Endothelial cell (in vitro differentiated cells): ENCODE measurements around the gene CHL1. TPM values are rescaled to one million over a fixed set of nuclear protein-coding genes. Genes with fewer than 3 reads are reported as not detected.

Source experiments
- DNase-seq: peaks from one replicate; pipeline ENCODE4 v3.0.0; 2021; ENCODE audit warnings: low spot score
- H3K27ac Mint-ChIP-seq: one replicate; pipeline ENCODE4 v1.8.0; 2021; ENCODE audit warnings: mixed read lengths, inconsistent platforms; ENCODE audit not compliant: unreplicated experiment
- H3K27me3 Mint-ChIP-seq: one replicate; pipeline ENCODE4 v1.8.0; 2021; ENCODE audit warnings: mild to moderate bottlenecking, moderate library complexity, mixed read lengths, inconsistent platforms; ENCODE audit not compliant: unreplicated experiment
- H3K36me3 Mint-ChIP-seq: one replicate; pipeline ENCODE4 v1.8.0; 2021; ENCODE audit warnings: mild to moderate bottlenecking, low read depth, mixed read lengths, inconsistent platforms; ENCODE audit not compliant: unreplicated experiment
- H3K4me1 Mint-ChIP-seq: one replicate; pipeline ENCODE4 v1.8.0; 2021; ENCODE audit warnings: mild to moderate bottlenecking, mixed read lengths, inconsistent platforms; ENCODE audit not compliant: unreplicated experiment
- H3K4me3 Mint-ChIP-seq: one replicate; pipeline ENCODE4 v1.8.0; 2021; ENCODE audit warnings: mild to moderate bottlenecking, mixed read lengths, inconsistent platforms; ENCODE audit not compliant: unreplicated experiment
- H3K9me3 Mint-ChIP-seq: one replicate; pipeline ENCODE4 v1.8.0; 2021; ENCODE audit warnings: mixed read lengths, inconsistent platforms; ENCODE audit not compliant: unreplicated experiment
- total RNA-seq: library from RNA; stranded (reverse); fragmentation: NEBNext Ultra II Directional; extraction: Animal tissue kit (Norgen Biotek cat#: 25700); gene quantifications from one replicate; pipeline ENCODE4 v1.2.1, GENCODE V29; 2021; ENCODE audit not compliant: unreplicated experiment
- TF ChIP-seq, protein P1 (sequence below): fragments of 200-600 bp; sonication (generic); IDR thresholded peaks from one replicate; pipeline ENCODE4 v1.5.0; 2021; ENCODE audit warnings: antibody characterized with exemption; ENCODE audit not compliant: unreplicated experiment

The CHL1 gene
- total RNA-seq, 1 donor from 2014 or later, result not detected

DNA sequence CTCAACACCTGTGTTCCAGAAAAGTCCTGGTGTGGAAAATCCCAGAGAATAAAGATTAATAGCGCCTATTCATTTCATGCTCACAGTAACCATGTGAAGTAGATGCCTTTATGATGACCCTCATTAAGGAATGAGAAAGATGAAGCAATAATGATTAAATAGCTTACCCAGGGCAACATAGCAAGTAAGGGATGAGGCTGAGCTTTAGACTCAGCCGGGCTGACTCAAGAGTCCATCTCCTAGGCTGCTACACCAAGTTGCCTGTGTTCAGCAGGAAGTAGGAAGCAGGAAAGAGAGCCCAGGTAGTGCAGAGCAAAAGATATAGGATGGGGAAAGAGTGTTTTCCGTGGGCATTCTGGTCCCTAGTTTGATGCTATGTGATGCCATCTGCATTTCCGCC lies 256.5 kb downstream of the CHL1 start:
- Mint-ChIP-seq H3K27ac (no peak overlapping the region), H3K9me3 (peaks cover 13% of the 10 kb centered on the region), H3K4me1 (no peaks in the 10 kb centered on the region), H3K36me3 (no peaks in the 10 kb centered on the region), H3K4me3 (no peak overlapping the region), H3K27me3 (peaks cover 2% of the 10 kb centered on the region)
- TF ChIP-seq, protein P1, sequence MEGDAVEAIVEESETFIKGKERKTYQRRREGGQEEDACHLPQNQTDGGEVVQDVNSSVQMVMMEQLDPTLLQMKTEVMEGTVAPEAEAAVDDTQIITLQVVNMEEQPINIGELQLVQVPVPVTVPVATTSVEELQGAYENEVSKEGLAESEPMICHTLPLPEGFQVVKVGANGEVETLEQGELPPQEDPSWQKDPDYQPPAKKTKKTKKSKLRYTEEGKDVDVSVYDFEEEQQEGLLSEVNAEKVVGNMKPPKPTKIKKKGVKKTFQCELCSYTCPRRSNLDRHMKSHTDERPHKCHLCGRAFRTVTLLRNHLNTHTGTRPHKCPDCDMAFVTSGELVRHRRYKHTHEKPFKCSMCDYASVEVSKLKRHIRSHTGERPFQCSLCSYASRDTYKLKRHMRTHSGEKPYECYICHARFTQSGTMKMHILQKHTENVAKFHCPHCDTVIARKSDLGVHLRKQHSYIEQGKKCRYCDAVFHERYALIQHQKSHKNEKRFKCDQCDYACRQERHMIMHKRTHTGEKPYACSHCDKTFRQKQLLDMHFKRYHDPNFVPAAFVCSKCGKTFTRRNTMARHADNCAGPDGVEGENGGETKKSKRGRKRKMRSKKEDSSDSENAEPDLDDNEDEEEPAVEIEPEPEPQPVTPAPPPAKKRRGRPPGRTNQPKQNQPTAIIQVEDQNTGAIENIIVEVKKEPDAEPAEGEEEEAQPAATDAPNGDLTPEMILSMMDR, result no peak
- no peak for DNase-seq

DNA sequence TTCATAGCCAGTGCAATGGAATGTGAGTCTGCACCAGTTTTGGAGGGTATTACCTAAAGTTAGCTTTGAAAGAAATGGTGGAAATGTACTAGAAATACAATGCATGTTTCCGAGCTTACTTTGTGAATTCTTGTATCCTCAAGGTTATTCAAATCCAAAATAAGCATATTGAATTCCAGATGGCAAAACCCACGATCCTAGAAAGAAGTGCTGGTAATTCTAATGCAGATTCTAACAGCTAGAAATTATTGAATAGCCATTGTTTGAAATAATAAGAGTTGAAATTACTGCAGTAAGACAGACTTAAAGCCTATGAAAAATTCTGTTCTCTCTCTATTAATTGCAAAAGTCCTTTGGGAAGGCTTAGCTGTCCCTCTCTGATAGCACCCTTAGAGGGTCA lies 258.4 kb downstream of the CHL1 start:
- H3K4me3 Mint-ChIP-seq, result no peak overlapping the region
- H3K36me3 Mint-ChIP-seq, result peaks cover 2% of the 10 kb centered on the region
- peaks cover 23% of the 10 kb centered on the region for H3K9me3 Mint-ChIP-seq
- peaks cover 2% of the 10 kb centered on the region for H3K27me3 Mint-ChIP-seq
- no peak for DNase-seq
- no peak overlapping the region for H3K27ac Mint-ChIP-seq
- H3K4me1 Mint-ChIP-seq, result no peaks in the 10 kb centered on the region
- TF ChIP-seq, protein P1, result no peak

DNA sequence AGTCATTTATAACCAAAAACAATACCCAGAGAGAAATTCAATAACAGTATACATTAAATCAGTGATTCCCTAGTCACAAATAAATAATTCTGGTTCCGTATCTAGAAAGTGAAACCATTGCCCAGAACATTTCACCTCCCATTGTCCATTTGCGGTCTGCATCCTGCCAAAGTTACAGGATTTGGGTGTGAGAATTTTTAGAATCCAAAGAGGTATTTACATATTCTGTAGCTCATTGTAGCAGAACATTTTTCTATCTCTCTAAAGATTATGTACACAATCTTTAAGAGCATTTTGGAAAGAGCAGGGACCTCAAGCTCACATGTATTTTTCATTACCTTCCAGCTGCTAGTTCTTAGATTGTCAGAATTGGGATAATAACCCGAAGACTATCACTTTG lies 261.6 kb downstream of the CHL1 start:
- DNase-seq, result no peak
- peaks cover 4% of the 10 kb centered on the region for H3K36me3 Mint-ChIP-seq
- peaks cover 31% of the 10 kb centered on the region for H3K9me3 Mint-ChIP-seq
- no peak overlapping the region for H3K4me3 Mint-ChIP-seq
- H3K27me3 Mint-ChIP-seq, result peaks cover 2% of the 10 kb centered on the region
- H3K4me1 Mint-ChIP-seq, result no peaks in the 10 kb centered on the region
- TF ChIP-seq, protein P1, result no peak
- H3K27ac Mint-ChIP-seq, result no peak overlapping the region

DNA sequence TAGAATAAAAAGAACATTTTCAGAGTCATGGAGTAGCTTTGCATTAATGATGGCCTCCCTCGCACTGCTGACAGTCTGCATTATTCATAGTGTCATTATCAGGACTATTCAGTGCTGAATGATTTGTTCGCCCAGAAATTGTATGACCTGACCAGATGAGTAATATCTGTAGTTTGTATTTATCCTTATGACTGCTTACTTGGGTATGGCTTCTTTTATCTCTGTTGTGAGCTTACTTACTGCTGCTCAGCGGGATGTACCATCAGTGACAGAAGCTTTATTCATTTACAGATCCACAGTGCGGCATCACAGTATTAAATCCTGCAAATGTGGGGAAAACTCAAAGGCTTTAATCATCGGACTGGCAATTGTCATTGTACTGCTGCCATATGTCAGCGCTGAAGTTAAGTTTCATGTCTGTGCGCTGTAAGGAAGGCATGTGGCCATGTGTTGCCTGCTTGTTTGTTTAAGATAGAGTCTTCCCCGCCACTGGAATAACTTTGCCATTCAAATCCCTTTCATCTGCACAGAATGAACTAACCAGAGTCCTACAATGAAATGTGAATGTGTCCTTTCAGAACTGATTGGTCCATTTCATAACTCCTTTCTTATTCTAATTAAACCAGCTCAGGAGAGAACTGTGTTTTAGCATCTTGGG lies 262.2 kb downstream of the CHL1 start:
- TF ChIP-seq, protein P1, result no peak
- Mint-ChIP-seq H3K4me1 (no peaks in the 10 kb centered on the region), H3K36me3 (peaks cover 4% of the 10 kb centered on the region), H3K27ac (no peak overlapping the region), H3K4me3 (no peak overlapping the region), H3K27me3 (no peaks in the 10 kb centered on the region), H3K9me3 (peaks cover 26% of the 10 kb centered on the region)
- DNase-seq, result no peak
